PFSK-1 (cell line): ENCODE results near the gene MANSC1.

Experiments used
- FOXP2 ChIP-seq: optimal IDR thresholded peaks from 2 replicates; pipeline ENCODE3; 2011; ENCODE audit warnings: borderline replicate concordance, control low read depth, inconsistent platforms; ENCODE audit not compliant: insufficient read depth; ENCODE audit errors: extremely low read length, extremely low read depth
- POLR2AphosphoS5 ChIP-seq: IDR thresholded peaks from 2 replicates; pipeline ENCODE4 v1.6.1; 2012; ENCODE audit warnings: low read depth, mild to moderate bottlenecking, control low read depth, low read length, moderate library complexity
- REST ChIP-seq, 2 experiments: IDR thresholded peaks; 2 replicates each; pipeline versions ENCODE4 v1.6.1 to v1.8.0; 2011 to 2012; ENCODE audit warnings: low read depth in 2 of 2, low read length in 2 of 2, control low read depth in 1 of 2, inconsistent platforms in 1 of 2, mild to moderate bottlenecking in 1 of 2, moderate library complexity in 1 of 2; ENCODE audit not compliant: insufficient read depth in 1 of 2
- SIN3A ChIP-seq: IDR thresholded peaks from 2 replicates; pipeline ENCODE4 v1.6.1; 2012; ENCODE audit warnings: mild to moderate bottlenecking, low read length, moderate library complexity, borderline replicate concordance; ENCODE audit not compliant: insufficient read depth
- TAF1 ChIP-seq: IDR thresholded peaks from 2 replicates; pipeline ENCODE4 v1.6.1; 2012; ENCODE audit warnings: low read length, control low read depth, borderline replicate concordance; ENCODE audit not compliant: insufficient read depth

- no peak for TF ChIP-seq POLR2AphosphoS5
- TF ChIP-seq TAF1 = no peak
- no peak for TF ChIP-seq REST (IDR thresholded peaks at IDR 0.05; ENCODE audit: insufficient read depth in 1 of 2, low read depth in 2 of 2, low read length in 2 of 2)
- TF ChIP-seq FOXP2 = no peak
- no peak for TF ChIP-seq SIN3A
These were observed 28.6 kb upstream of the MANSC1 start for GRCh38 chr12:12378616-12379015.
